HepG2 (cell line): Measurements from ENCODE around the gene PRMT7. TPM values are rescaled to one million over a fixed set of nuclear protein-coding genes. Genes with fewer than 3 reads are reported as not detected.

ENCODE experiments used
- CREB1 ChIP-seq, 2 experiments: fragments of 450-650 bp in 1 of 2; IDR thresholded peaks; 2 replicates each; pipeline ENCODE4 v1.6.1; 2016 to 2017; ENCODE audit warnings: control low read depth in 1 of 2, mild to moderate bottlenecking in 1 of 2, missing compliant biosample characterization in 1 of 2, missing genetic modification characterization in 1 of 2
- FOXJ3 ChIP-seq: sonication (generic); formaldehyde crosslinking; IDR thresholded peaks from 2 replicates; pipeline ENCODE4 v1.4.0; 2020; ENCODE audit warnings: missing genetic modification reagents, mild to moderate bottlenecking, borderline replicate concordance
- HMGXB4 ChIP-seq, 2 experiments: sonication (generic) in 1 of 2; formaldehyde crosslinking in 1 of 2; IDR thresholded peaks; 2 replicates each; pipeline versions ENCODE4 v1.4.0 to v1.6.1; 2018 to 2020; ENCODE audit warnings: missing genetic modification reagents in 2 of 2, borderline replicate concordance in 1 of 2, low read depth in 1 of 2, mild to moderate bottlenecking in 1 of 2, missing biosample characterization in 1 of 2
- IRF1 ChIP-seq: sonication (generic); formaldehyde crosslinking; IDR thresholded peaks from 2 replicates; pipeline ENCODE4 v1.4.0; 2020; ENCODE audit warnings: low read depth, mild to moderate bottlenecking, missing genetic modification reagents
- IRF2 ChIP-seq: IDR thresholded peaks from 2 replicates; pipeline ENCODE4 v1.6.1; 2018; ENCODE audit warnings: missing genetic modification reagents, missing compliant biosample characterization
- MLXIP ChIP-seq: sonication (generic); formaldehyde crosslinking; IDR thresholded peaks from 2 replicates; pipeline ENCODE4 v1.9.0; 2021; ENCODE audit warnings: missing genetic modification reagents, borderline replicate concordance
- PHF21A ChIP-seq: sonication (generic); formaldehyde crosslinking; IDR thresholded peaks from 2 replicates; pipeline ENCODE4 v1.5.0; 2020; ENCODE audit warnings: mild to moderate bottlenecking, missing genetic modification reagents
- ZBTB33 ChIP-seq: sonication (generic); formaldehyde crosslinking; IDR thresholded peaks from 2 replicates; pipeline ENCODE4 v1.4.0; 2020; ENCODE audit warnings: missing genetic modification reagents
- ZBTB34 ChIP-seq: sonication (generic); formaldehyde crosslinking; IDR thresholded peaks from 2 replicates; pipeline ENCODE4 v1.8.0; 2022; ENCODE audit warnings: mild to moderate bottlenecking, missing genetic modification reagents
- ZBTB7B ChIP-seq: sonication (generic); formaldehyde crosslinking; IDR thresholded peaks from 2 replicates; pipeline ENCODE4 v1.4.0; 2020; ENCODE audit warnings: missing genetic modification reagents
- ZNF510 ChIP-seq: sonication (generic); formaldehyde crosslinking; IDR thresholded peaks from 2 replicates; pipeline ENCODE4 v1.4.0; 2020; ENCODE audit warnings: low read depth, mild to moderate bottlenecking, missing genetic modification reagents
- ZNF629 ChIP-seq: sonication (generic); formaldehyde crosslinking; conservative IDR thresholded peaks from 2 replicates; pipeline ENCODE4 v1.5.0; 2020; ENCODE audit warnings: missing genetic modification reagents
- ZNF639 ChIP-seq: conservative IDR thresholded peaks from 2 replicates; pipeline ENCODE4 v1.6.1; 2018; ENCODE audit warnings: missing genetic modification reagents
- ZNF710 ChIP-seq: sonication (generic); formaldehyde crosslinking; IDR thresholded peaks from 2 replicates; pipeline ENCODE4 v1.5.0; 2020; ENCODE audit warnings: mild to moderate bottlenecking, missing genetic modification reagents, borderline replicate concordance
- ZNF83 ChIP-seq: sonication (generic); formaldehyde crosslinking; IDR thresholded peaks from 2 replicates; pipeline ENCODE4 v1.4.0; 2020; ENCODE audit warnings: missing genetic modification reagents, mild to moderate bottlenecking, borderline replicate concordance
- ZNF891 ChIP-seq: sonication (generic); formaldehyde crosslinking; IDR thresholded peaks from 2 replicates; pipeline ENCODE4 v1.5.0; 2020; ENCODE audit warnings: mild to moderate bottlenecking, missing genetic modification reagents
- polyA plus RNA-seq, 8 experiments: library from polyadenylated mRNA; depleted of rRNA in 3 of 8; stranded (reverse) in 7 of 8; unstranded in 1 of 8; fragments of >200 nt; fragmentation: Illumina TruSeq in 4 of 8; extraction: Trizol in 4 of 8; gene quantifications; 2 replicates each; pipeline versions ENCODE4 v1.2.1 to v1.2.3, GENCODE V29; 2011 to 2016; ENCODE audit warnings: low read depth in 4 of 8, missing spikeins in 1 of 8, mixed read lengths in 1 of 8; ENCODE audit not compliant: insufficient read depth in 1 of 8
- total RNA-seq, 5 experiments: library from RNA; depleted of rRNA; stranded (reverse); fragments of >200 nt; fragmentation: Illumina TruSeq; extraction: Trizol; gene quantifications; 2 replicates each; pipeline ENCODE4 v1.2.3, GENCODE V29; 2016; ENCODE audit warnings: low read depth in 1 of 5

PRMT7 gene
- total and polyA plus RNA-seq, 2 of the 13 experiments (the other 11 are each of a cell fraction or from before 2014, with no cell fraction given) = 47.5 to 55.0 TPM

- TF ChIP-seq FOXJ3 = no peak
- TF ChIP-seq ZNF891 (CRISPR knock-in tag) = 0 out of 2 replicates have a peak, but pooled peaks have one; percentile 7
- TF ChIP-seq ZNF510 (CRISPR knock-in tag) = no peak
- TF ChIP-seq ZNF710 (CRISPR knock-in tag) = no peak
- 0 out of 2 replicates have a peak, but pooled peaks have one; percentile 13 for TF ChIP-seq PHF21A (CRISPR knock-in tag)
- no peak for TF ChIP-seq MLXIP (CRISPR knock-in tag)
- no peak for TF ChIP-seq IRF2 (CRISPR knock-in tag)
- no peak for TF ChIP-seq IRF1 (CRISPR knock-in tag)
- TF ChIP-seq CREB1 (IDR thresholded peaks at IDR 0.05) = no peak
- TF ChIP-seq CREB1 (CRISPR knock-in tag; IDR thresholded peaks at IDR 0.05) = no peak
- TF ChIP-seq ZNF639 = no peak
- TF ChIP-seq ZNF83 (CRISPR knock-in tag) = no peak
- TF ChIP-seq ZNF629 = peak; percentile 49; the same call in 1 of the 2 replicates
- TF ChIP-seq ZBTB33 (CRISPR knock-in tag) = no peak
- TF ChIP-seq ZBTB7B = no peak
- TF ChIP-seq HMGXB4 (CRISPR knock-in tag; IDR thresholded peaks at IDR 0.05; ENCODE audit: borderline replicate concordance in 1 of 2, low read depth in 1 of 2) = peak in 1 of 2 experiments; percentile 39; a peak in 1 of 4 replicates
- no peak for TF ChIP-seq ZBTB34 (CRISPR knock-in tag)
Measured at GRCh38 chr16:68367030-68367429, 56.2 kb downstream of the PRMT7 start (continued).
